ENCODE results near the gene EPHB3.

Gene EPHB3

GRCh38 chr3:184563941-184564684, 2.5 kb downstream of the EPHB3 start:
- DNase-seq (ENCODE audit: low read depth, low spot score) = no peak

- no peak for DNase-seq (ENCODE audit: low read depth, low spot score)
Measured at GRCh38 chr3:184564685-184565385, 3.2 kb downstream of the EPHB3 start.

- no peak for DNase-seq (ENCODE audit: low read depth, low spot score)
Measured at GRCh38 chr3:184565421-184566211, 4.0 kb downstream of the EPHB3 start.

- DNase-seq (ENCODE audit: low read depth, low spot score) = no peak
Measured at GRCh38 chr3:184566441-184567414, 5.1 kb downstream of the EPHB3 start.

GRCh38 chr3:184567946-184568559, 6.5 kb downstream of the EPHB3 start:
- DNase-seq (ENCODE audit: low read depth, low spot score) = no peak

GRCh38 chr3:184568560-184568923, 7.0 kb downstream of the EPHB3 start:
- DNase-seq (ENCODE audit: low read depth, low spot score) = no peak

- no peak for DNase-seq (ENCODE audit: low read depth, low spot score)
Measured at GRCh38 chr3:184568924-184569829, 7.6 kb downstream of the EPHB3 start.

- no peak for DNase-seq (ENCODE audit: low read depth, low spot score)
Measured at GRCh38 chr3:184570035-184570434, 8.4 kb downstream of the EPHB3 start.

GRCh38 chr3:184570489-184570888, 8.9 kb downstream of the EPHB3 start:
- no peak for DNase-seq (ENCODE audit: low read depth, low spot score)

- no peak for DNase-seq (ENCODE audit: low read depth, low spot score)
Measured at GRCh38 chr3:184571750-184572377, 10.3 kb downstream of the EPHB3 start.

GRCh38 chr3:184572633-184573270, 11.2 kb downstream of the EPHB3 start:
- no peak for DNase-seq (ENCODE audit: low read depth, low spot score)

- DNase-seq (ENCODE audit: low read depth, low spot score) = no peak
Measured at GRCh38 chr3:184574515-184575417, 13.2 kb downstream of the EPHB3 start.

GRCh38 chr3:184575701-184576100, 14.1 kb downstream of the EPHB3 start:
- DNase-seq (ENCODE audit: low read depth, low spot score) = no peak

- DNase-seq (ENCODE audit: low read depth, low spot score) = no peak
Measured at GRCh38 chr3:184576457-184577240, 15.1 kb downstream of the EPHB3 start.

- no peak for DNase-seq (ENCODE audit: low read depth, low spot score)
Measured at GRCh38 chr3:184577546-184577945, 16.0 kb downstream of the EPHB3 start.

GRCh38 chr3:184578218-184578617, 16.6 kb downstream of the EPHB3 start:
- DNase-seq (ENCODE audit: low read depth, low spot score) = no peak

- no peak for DNase-seq (ENCODE audit: low read depth, low spot score)
Measured at GRCh38 chr3:184578822-184579221, 17.2 kb downstream of the EPHB3 start.
